ENCODE data around the gene PTPRE. TPM values are rescaled to one million over a fixed set of nuclear protein-coding genes. Genes with fewer than 3 reads are reported as not detected.

The PTPRE gene
- total RNA-seq, 2 donors from 2014 or later: 23.7 to 31.3 TPM

DNA sequence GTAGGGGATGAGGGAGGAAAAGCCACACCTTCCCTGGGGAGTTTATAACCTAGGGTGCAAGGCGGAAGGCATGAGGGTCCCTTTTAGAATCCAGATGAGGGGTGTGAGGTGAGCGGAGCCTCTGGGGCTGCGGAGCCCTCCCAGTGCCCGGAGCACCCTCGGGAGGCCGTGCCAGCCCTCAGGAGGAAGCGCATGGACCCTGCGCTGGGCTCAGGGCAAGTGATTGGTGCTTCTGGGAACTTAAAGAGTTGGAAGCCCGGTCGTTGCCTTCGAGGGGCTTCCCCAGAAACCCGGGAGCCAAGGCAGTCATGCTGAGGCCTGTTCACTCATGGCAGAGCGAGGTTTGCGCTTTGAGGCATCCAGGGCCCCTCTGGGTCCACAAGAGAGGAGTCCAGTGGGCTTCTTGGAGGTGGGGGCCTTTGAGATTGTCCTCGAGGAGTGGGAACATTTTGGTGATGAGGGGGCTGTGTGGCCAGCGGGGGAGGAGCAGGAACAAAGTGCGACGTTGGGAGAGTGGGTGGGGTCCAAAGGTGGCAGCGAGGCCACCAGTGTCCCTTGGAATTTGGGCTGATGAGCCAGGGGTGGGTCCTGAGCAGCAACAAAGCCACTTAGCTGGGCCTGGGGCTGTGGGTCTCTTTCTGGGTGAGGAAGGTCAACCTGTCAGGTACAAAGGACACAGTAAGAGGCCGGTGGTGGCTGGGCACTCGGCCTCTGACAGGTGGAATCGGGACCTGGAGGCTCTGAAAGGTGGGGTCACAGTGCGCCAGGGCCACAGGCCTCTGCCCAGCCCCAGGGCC is 139.5 kb downstream of the PTPRE start:
- H3K4me3 Mint-ChIP-seq: peak overlapping the region; percentile 92 to 96
- peaks cover 48% of the 10 kb centered on the region for H3K4me1 Mint-ChIP-seq (ENCODE audit: low read depth)
- ATAC-seq (replicated peaks in 1 of 2) (no peak), DNase-seq (no peak)
- H3K36me3 Mint-ChIP-seq (ENCODE audit: insufficient read depth in 2 of 2): peaks cover 5 to 8% of the 10 kb centered on the region in 2 donors
- no peaks in the 10 kb centered on the region for H3K27me3 Mint-ChIP-seq (ENCODE audit: low read depth)
- H3K27ac Mint-ChIP-seq: peak overlapping the region; percentile 72
- H3K9me3 Mint-ChIP-seq: no peaks in the 10 kb centered on the region

GRCh38 chr10:128046953-128047290 is 140.0 kb downstream of the PTPRE start:
- no peaks in the 10 kb centered on the region for H3K9me3 Mint-ChIP-seq
- H3K4me1 Mint-ChIP-seq (ENCODE audit: low read depth): peaks cover 48% of the 10 kb centered on the region

GRCh38 chr10:128047351-128047750 is 140.4 kb downstream of the PTPRE start:
- peaks cover 48% of the 10 kb centered on the region for H3K4me1 Mint-ChIP-seq (ENCODE audit: low read depth)
- H3K9me3 Mint-ChIP-seq: no peaks in the 10 kb centered on the region
- H3K27ac Mint-ChIP-seq: peak overlapping the region; percentile 92
- ATAC-seq (replicated peaks in 1 of 2): peak; percentile 96 to 98
- peak overlapping the region; percentile 92 to 96 for H3K4me3 Mint-ChIP-seq
- no peaks in the 10 kb centered on the region for H3K27me3 Mint-ChIP-seq (ENCODE audit: low read depth)
- DNase-seq: peak; percentile 87 to 92
- peaks cover 5 to 8% of the 10 kb centered on the region in 2 donors for H3K36me3 Mint-ChIP-seq (ENCODE audit: insufficient read depth in 2 of 2)

More at GRCh38 chr10:128046953-128047290, 140.0 kb downstream of the PTPRE start:
- H3K27ac Mint-ChIP-seq: peak overlapping the region; percentile 92
- peak overlapping the region; percentile 92 to 96 for H3K4me3 Mint-ChIP-seq
- peaks cover 5 to 8% of the 10 kb centered on the region in 2 donors for H3K36me3 Mint-ChIP-seq (ENCODE audit: insufficient read depth in 2 of 2)
- H3K27me3 Mint-ChIP-seq (ENCODE audit: low read depth): no peaks in the 10 kb centered on the region
- DNase-seq (no peak), ATAC-seq (replicated peaks in 1 of 2) (peak; percentile 2 to 19)

DNA sequence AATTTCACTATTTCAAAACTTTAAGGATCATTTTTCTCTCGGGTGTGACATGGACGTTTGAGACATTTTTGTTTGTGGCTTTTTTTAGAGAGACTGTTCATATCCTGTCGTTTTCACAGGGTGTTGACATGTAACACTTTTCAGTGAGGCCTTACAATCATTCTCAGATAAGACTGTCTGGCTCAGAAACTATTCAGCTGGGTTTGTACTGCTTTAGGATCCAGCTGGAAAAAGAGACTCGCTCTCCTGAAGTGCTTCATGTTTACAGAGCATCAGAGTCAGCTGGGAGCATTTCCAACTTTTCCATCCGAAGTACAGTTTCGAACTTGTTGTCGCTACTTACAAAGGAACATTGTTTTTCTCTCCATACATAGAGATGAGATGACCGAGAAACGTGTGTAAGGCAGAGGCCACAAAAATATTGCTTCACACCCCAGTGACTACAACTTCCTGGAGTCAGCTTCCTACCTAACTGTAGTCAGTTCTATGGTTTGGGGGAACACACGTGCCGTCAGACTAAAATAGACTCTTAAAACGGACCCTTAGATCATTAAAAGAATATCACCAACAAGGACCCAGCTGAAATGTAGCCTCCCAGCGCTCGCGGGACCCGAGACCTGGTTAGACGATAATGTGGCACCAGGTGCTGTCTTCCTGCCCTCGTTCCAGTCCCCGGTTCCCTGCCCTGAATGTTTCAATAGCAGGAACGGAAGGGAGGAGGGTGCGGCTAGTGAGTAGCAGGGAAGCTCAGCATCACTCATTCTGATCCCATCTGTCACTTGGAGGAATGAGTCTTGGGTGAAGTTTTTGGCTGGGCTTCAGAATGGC is 141.3 kb downstream of the PTPRE start:
- H3K27ac Mint-ChIP-seq: peak overlapping the region; percentile 92
- DNase-seq: peak; percentile 40 to 41
- ATAC-seq (replicated peaks in 1 of 2): peak; percentile 48 to 58
- peak overlapping the region; percentile 92 to 96 for H3K4me3 Mint-ChIP-seq
- H3K9me3 Mint-ChIP-seq: no peaks in the 10 kb centered on the region
- H3K36me3 Mint-ChIP-seq (ENCODE audit: insufficient read depth in 2 of 2): peaks cover 5 to 8% of the 10 kb centered on the region in 2 donors
- H3K27me3 Mint-ChIP-seq (ENCODE audit: low read depth): no peaks in the 10 kb centered on the region
- H3K4me1 Mint-ChIP-seq (ENCODE audit: low read depth): peaks cover 48% of the 10 kb centered on the region

DNA sequence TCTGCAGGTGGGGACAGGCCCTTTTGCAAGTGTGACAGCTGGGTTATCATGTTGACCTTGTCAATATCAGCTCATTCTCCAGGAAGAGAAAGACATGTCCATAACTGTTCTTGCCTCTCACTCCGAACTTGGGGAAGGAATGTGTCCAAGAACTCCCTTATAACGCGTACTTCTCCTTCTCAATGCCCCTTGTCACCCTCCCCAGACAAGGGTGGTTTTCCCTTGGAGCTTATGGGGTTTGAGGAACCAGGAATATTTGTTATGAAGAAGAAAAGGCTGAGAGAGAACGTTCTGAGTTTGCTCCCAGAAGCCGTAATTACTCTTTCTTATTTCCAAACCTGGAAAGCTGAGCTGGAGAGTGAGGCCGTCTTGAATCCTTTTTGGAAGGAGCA is 141.9 kb downstream of the PTPRE start:
- Mint-ChIP-seq H3K36me3 (ENCODE audit: insufficient read depth in 2 of 2) (peaks cover 5 to 8% of the 10 kb centered on the region in 2 donors), H3K27ac (peak overlapping the region; percentile 92), H3K9me3 (no peaks in the 10 kb centered on the region), H3K4me1 (ENCODE audit: low read depth) (peaks cover 48% of the 10 kb centered on the region), H3K27me3 (ENCODE audit: low read depth) (no peaks in the 10 kb centered on the region), H3K4me3 (peak overlapping the region; percentile 92 to 96)
- no peak for DNase-seq
- no peak for ATAC-seq (replicated peaks in 1 of 2)

GRCh38 chr10:128049226-128050120 is 142.6 kb downstream of the PTPRE start:
- peak overlapping the region; percentile 12 for H3K27ac Mint-ChIP-seq
- H3K9me3 Mint-ChIP-seq: no peaks in the 10 kb centered on the region
- DNase-seq (no peak), ATAC-seq (replicated peaks in 1 of 2) (no peak)
- H3K4me3 Mint-ChIP-seq: peak overlapping the region; percentile 92 to 96
- H3K36me3 Mint-ChIP-seq (ENCODE audit: insufficient read depth in 2 of 2): peaks cover 5 to 11% of the 10 kb centered on the region in 2 donors
- H3K27me3 Mint-ChIP-seq (ENCODE audit: low read depth): no peaks in the 10 kb centered on the region
- peaks cover 48% of the 10 kb centered on the region for H3K4me1 Mint-ChIP-seq (ENCODE audit: low read depth)

DNA sequence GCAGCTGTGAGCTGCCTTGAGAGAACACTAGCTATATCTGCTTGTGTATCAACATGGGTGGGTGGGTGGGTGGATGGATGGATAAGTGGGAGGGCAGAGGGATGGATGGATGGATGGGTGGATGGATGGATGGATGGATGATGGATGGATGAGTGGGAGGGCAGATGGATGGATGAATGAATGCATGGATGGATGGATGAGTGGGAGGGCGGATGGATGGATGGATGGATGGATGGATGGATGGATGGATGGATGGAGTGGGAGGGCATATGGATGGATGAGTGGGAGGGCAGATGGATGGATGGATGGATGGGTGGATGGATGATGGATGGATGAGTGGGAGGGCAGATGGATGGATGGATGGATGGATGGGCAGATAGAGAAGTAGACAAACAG is 143.2 kb downstream of the PTPRE start:
- DNase-seq (no peak), ATAC-seq (replicated peaks in 1 of 2) (no peak)
- Mint-ChIP-seq H3K36me3 (ENCODE audit: insufficient read depth in 2 of 2) (peaks cover 9 to 11% of the 10 kb centered on the region in 2 donors), H3K27ac (peak overlapping the region; percentile 71), H3K4me1 (ENCODE audit: low read depth) (peaks cover 48% of the 10 kb centered on the region), H3K27me3 (ENCODE audit: low read depth) (no peaks in the 10 kb centered on the region), H3K4me3 (peak overlapping the region; percentile 18 to 61), H3K9me3 (no peaks in the 10 kb centered on the region)

- Mint-ChIP-seq H3K27ac (peak overlapping the region; percentile 31), H3K9me3 (no peaks in the 10 kb centered on the region), H3K4me3 (peak overlapping the region in 1 of 2 donors; percentile 61), H3K36me3 (ENCODE audit: insufficient read depth in 2 of 2) (peaks cover 10 to 11% of the 10 kb centered on the region in 2 donors), H3K27me3 (ENCODE audit: low read depth) (no peaks in the 10 kb centered on the region), H3K4me1 (ENCODE audit: low read depth) (peaks cover 48% of the 10 kb centered on the region)
- ATAC-seq (replicated peaks in 1 of 2) (no peak), DNase-seq (no peak)
Measured at GRCh38 chr10:128050936-128051335, 144.0 kb downstream of the PTPRE start.

DNA sequence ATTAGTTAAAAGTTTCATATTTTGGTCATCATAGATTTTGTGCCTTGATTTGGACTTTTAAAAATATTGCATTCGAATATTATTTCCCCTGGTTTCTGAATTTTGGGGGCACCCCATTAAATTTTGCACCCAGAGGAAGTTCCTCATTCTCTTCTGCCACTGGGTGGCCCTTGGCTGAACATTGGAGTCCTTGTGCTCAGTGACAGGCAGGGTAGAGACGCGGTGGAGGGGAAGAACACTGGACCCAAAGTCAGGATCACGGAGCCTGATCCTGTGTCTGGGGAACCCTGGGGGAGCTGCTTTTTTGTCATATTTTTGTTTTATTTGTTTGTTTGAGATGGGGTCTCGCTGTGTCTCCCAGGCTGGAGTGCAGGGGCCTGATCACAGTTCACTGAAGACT is 144.6 kb downstream of the PTPRE start:
- H3K9me3 Mint-ChIP-seq: no peaks in the 10 kb centered on the region
- DNase-seq: no peak
- no peak overlapping the region for H3K4me3 Mint-ChIP-seq
- H3K36me3 Mint-ChIP-seq (ENCODE audit: insufficient read depth in 2 of 2): peaks cover 11% of the 10 kb centered on the region in 2 donors
- H3K27me3 Mint-ChIP-seq (ENCODE audit: low read depth): no peaks in the 10 kb centered on the region
- ATAC-seq (replicated peaks in 1 of 2): no peak
- H3K4me1 Mint-ChIP-seq (ENCODE audit: low read depth): peaks cover 43% of the 10 kb centered on the region
- H3K27ac Mint-ChIP-seq: no peak overlapping the region

DNA sequence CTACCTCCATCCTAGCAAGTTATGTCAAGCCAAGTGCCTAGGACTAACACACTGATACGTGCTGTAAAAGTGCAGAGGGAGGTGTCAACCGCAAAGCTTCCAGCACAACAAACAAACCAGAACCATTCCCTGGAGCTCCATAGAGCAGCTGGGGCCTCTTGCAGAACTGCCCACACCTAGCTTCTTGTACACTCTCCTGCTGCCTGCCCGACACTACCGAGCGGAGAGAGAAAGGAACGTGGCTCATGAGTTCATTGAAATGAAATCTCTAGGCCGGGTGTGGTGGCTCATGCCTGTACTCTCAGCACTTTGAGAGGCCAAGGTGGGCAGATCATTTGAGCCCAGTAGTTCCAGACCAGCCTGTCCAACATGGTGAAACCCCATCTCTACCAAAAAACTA is 145.8 kb downstream of the PTPRE start:
- H3K27ac Mint-ChIP-seq: no peak overlapping the region
- ATAC-seq (replicated peaks in 1 of 2) (no peak), DNase-seq (no peak)
- H3K36me3 Mint-ChIP-seq (ENCODE audit: insufficient read depth in 2 of 2): peaks cover 12 to 14% of the 10 kb centered on the region in 2 donors
- H3K9me3 Mint-ChIP-seq: no peaks in the 10 kb centered on the region
- no peaks in the 10 kb centered on the region for H3K27me3 Mint-ChIP-seq (ENCODE audit: low read depth)
- H3K4me1 Mint-ChIP-seq (ENCODE audit: low read depth): peaks cover 32% of the 10 kb centered on the region
- H3K4me3 Mint-ChIP-seq: no peak overlapping the region

DNA sequence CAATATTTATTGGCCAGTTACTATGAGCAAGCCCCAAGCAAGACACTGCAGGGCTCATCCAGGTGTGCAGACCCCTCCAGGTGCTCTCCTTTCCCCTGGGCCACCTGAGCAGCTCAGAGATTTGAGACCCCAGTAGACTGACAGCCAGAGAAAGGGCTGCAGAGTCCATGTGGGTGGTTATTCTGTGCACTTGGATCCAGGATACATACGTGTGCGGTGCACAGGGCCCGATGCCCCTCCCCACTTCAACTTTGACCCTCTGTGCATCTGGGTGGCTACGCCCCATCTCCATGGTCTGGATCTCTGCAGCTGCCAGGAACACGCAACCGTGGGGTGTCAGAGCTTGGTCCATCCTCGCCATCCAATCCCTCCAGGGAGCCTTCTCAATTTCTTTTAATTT is 146.5 kb downstream of the PTPRE start:
- peaks cover 12 to 14% of the 10 kb centered on the region in 2 donors for H3K36me3 Mint-ChIP-seq (ENCODE audit: insufficient read depth in 2 of 2)
- H3K27ac Mint-ChIP-seq: no peak overlapping the region
- no peaks in the 10 kb centered on the region for H3K9me3 Mint-ChIP-seq
- DNase-seq (no peak), ATAC-seq (replicated peaks in 1 of 2) (no peak)
- H3K4me3 Mint-ChIP-seq: no peak overlapping the region
- H3K27me3 Mint-ChIP-seq (ENCODE audit: low read depth): no peaks in the 10 kb centered on the region
- peaks cover 28% of the 10 kb centered on the region for H3K4me1 Mint-ChIP-seq (ENCODE audit: low read depth)

- Mint-ChIP-seq H3K4me3 (no peak overlapping the region), H3K9me3 (no peaks in the 10 kb centered on the region), H3K27ac (no peak overlapping the region), H3K27me3 (ENCODE audit: low read depth) (no peaks in the 10 kb centered on the region), H3K4me1 (ENCODE audit: low read depth) (peaks cover 21% of the 10 kb centered on the region), H3K36me3 (ENCODE audit: insufficient read depth in 2 of 2) (peaks cover 12 to 16% of the 10 kb centered on the region in 2 donors)
- no peak for DNase-seq
- ATAC-seq (replicated peaks in 1 of 2): no peak
Measured at GRCh38 chr10:128054163-128054970, 147.5 kb downstream of the PTPRE start.
